Measurements from ENCODE around the gene CEP20.

GRCh38 chr16:15880434-15881308, 7.7 kb downstream of the CEP20 start:
- TF ChIP-seq CTCF (IDR thresholded peaks at IDR 0.05; ENCODE audit: poor library complexity) (no peak), EZH2phosphoT487 (IDR thresholded peaks at IDR 0.05; ENCODE audit: low read depth, severe bottlenecking, unreplicated experiment) (no peak)
